GM10847 (cell line): ENCODE results near the gene DCAF12.

Experiments
- POLR2A ChIP-seq: IDR thresholded peaks from 2 replicates; pipeline ENCODE4 v1.6.1; 2011; ENCODE audit not compliant: insufficient read length; ENCODE audit errors: extremely low read depth

DCAF12 gene

GRCh38 chr9:34134521-34134920, 8.0 kb upstream of the DCAF12 start:
- TF ChIP-seq POLR2A, result no peak

GRCh38 chr9:34133436-34133949, 7.0 kb upstream of the DCAF12 start:
- TF ChIP-seq POLR2A, result no peak

GRCh38 chr9:34131571-34131970, 5.1 kb upstream of the DCAF12 start:
- TF ChIP-seq POLR2A, result no peak

GRCh38 chr9:34127035-34127948, 794 bp upstream of the DCAF12 start:
- TF ChIP-seq POLR2A, result no peak

- no peak for TF ChIP-seq POLR2A
Measured at GRCh38 chr9:34125681-34126206, 754 bp downstream of the DCAF12 start.

- no peak for TF ChIP-seq POLR2A
Measured at GRCh38 chr9:34124926-34125325, 1.6 kb downstream of the DCAF12 start.

- no peak for TF ChIP-seq POLR2A
Measured at GRCh38 chr9:34124099-34124498, 2.4 kb downstream of the DCAF12 start.

- TF ChIP-seq POLR2A, result no peak
Measured at GRCh38 chr9:34123682-34124081, 2.8 kb downstream of the DCAF12 start.

GRCh38 chr9:34121996-34122395, 4.5 kb downstream of the DCAF12 start:
- no peak for TF ChIP-seq POLR2A

GRCh38 chr9:34119713-34120112, 6.8 kb downstream of the DCAF12 start:
- no peak for TF ChIP-seq POLR2A

- no peak for TF ChIP-seq POLR2A
Measured at GRCh38 chr9:34114436-34114835, 12.1 kb downstream of the DCAF12 start.

GRCh38 chr9:34106110-34106509, 20.4 kb downstream of the DCAF12 start:
- no peak for TF ChIP-seq POLR2A

GRCh38 chr9:34102796-34103195, 23.7 kb downstream of the DCAF12 start:
- no peak for TF ChIP-seq POLR2A

- no peak for TF ChIP-seq POLR2A
Measured at GRCh38 chr9:34098307-34098706, 28.2 kb downstream of the DCAF12 start.

GRCh38 chr9:34097865-34098264, 28.6 kb downstream of the DCAF12 start:
- TF ChIP-seq POLR2A, result no peak

GRCh38 chr9:34096751-34097150, 29.7 kb downstream of the DCAF12 start:
- TF ChIP-seq POLR2A, result no peak

GRCh38 chr9:34093578-34093977, 32.9 kb downstream of the DCAF12 start:
- TF ChIP-seq POLR2A, result no peak

- TF ChIP-seq POLR2A, result no peak
Measured at GRCh38 chr9:34089311-34089710, 37.2 kb downstream of the DCAF12 start.
